Hindlimb muscle (tissue), 1 donor: ENCODE results near the gene RFC3. TPM values are rescaled to one million over a fixed set of nuclear protein-coding genes. Genes with fewer than 3 reads are reported as not detected.
"Not testable (repeated sequence)": the region's sequence is repeated elsewhere in the genome, so short reads cannot be mapped to it uniquely, and the experiment has no call there.

Source experiments
- DNase-seq: peaks from one replicate; pipeline ENCODE4 v3.0.0-alpha.2; 2013
- polyA plus RNA-seq: library from polyadenylated mRNA; unstranded; fragments of 120-200 nt; gene quantifications from one replicate; pipeline ENCODE4 v1.2.1, GENCODE V29; 2013; ENCODE audit not compliant: insufficient read length

Gene RFC3, protein sequence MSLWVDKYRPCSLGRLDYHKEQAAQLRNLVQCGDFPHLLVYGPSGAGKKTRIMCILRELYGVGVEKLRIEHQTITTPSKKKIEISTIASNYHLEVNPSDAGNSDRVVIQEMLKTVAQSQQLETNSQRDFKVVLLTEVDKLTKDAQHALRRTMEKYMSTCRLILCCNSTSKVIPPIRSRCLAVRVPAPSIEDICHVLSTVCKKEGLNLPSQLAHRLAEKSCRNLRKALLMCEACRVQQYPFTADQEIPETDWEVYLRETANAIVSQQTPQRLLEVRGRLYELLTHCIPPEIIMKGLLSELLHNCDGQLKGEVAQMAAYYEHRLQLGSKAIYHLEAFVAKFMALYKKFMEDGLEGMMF
- 12.4 TPM for polyA plus RNA-seq

GRCh38 chr13:33817901-33818706 is at the start of gene RFC3:
TSS of gene RFC3 (plus strand) at chr13:33818149. CDS start at chr13:33818179, 30 bp downstream.
- DNase-seq = peak; percentile 98

GRCh38 chr13:33771296-33771695 is 46.7 kb upstream of the RFC3 start:
- DNase-seq = no peak

- DNase-seq = no peak
Observed at GRCh38 chr13:33773790-33774462, 44.0 kb upstream of the RFC3 start.

DNA sequence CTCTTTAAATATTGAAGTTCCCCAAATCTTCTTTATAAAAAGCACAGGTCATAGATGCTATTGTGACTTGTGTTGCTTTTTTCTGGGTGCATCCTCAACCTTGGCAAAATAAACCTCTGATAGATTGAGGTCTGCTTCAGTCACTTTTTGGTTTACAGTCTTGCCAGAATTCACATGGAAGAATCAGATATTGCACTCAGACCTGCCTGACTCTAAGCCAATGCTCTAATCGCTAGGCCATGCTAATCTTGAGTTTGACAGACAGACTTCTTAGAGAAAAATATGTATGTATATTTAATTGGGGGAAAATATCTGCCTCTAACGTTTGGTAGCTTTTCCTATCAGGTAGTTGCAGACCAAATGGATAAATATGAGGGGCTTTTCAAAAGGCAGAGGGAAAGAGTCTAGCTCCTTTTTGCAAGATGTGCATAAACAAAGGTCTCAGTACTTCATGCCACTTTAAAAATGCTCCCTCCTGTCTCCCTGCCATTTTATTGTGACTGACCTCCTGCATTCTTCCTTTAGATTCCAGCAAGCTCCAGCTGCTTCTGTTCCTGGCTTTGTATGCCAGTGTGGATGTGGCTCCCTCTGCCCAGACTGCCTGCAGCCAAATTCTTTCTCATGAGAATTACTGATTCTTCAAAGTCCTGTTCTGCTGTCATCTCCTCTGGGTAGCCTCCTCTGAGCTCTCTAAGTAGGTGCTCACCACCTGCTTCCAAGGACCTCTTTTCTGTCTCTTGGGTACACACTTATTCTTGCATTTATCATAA is 42.4 kb upstream of the RFC3 start:
- no peak for DNase-seq

DNA sequence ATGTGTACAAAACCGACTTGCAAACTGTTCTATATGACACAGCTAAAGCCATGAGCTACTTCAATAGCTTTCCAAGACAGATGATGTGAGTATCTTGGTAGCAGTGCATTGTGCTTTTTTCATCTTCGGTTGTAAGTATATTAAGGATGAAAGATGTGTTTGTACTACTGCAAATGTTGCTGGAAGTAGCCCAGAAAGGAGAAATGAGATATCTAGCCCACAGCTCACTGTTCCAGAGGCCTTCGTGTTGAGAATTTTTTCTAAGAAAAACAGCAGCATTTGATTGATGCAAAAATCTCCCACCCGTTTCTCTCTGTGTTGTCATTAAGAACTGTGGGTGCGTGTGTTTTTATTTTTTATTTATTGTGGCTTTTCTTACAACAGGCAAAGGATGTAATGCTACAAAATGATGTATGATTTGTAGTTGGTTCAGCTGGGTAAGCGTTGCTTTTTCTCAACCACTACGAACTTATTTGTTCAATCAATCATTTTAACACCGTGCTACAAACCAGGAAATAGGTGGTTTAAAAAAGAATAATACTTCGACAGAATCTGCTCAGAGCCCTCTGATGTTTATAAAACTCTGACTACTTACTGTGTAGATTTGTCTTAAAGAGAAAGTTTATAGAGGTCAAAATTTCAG is 41.6 kb upstream of the RFC3 start:
- DNase-seq = no peak

GRCh38 chr13:33782631-33783030 is 35.3 kb upstream of the RFC3 start:
- DNase-seq = no peak

DNA sequence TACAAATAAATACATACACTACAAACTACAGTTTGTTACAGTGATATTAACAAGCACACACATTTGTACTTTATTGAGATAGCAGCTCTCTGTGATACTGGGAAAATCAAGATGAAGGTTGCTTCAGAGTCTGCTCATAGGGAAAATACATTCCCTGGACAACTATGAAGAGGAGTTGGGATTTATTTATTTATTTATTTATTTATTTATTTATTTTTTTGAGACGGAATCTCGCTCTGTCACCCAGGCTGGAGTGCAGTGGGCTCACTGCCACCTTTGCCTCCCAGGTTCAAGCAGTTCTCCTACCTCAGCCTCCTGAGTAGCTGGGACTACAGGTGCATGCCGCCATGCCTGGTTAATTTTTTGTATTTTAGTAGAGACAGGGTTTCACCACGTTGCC is 34.7 kb upstream of the RFC3 start:
- not testable (repeated sequence) for DNase-seq

DNA sequence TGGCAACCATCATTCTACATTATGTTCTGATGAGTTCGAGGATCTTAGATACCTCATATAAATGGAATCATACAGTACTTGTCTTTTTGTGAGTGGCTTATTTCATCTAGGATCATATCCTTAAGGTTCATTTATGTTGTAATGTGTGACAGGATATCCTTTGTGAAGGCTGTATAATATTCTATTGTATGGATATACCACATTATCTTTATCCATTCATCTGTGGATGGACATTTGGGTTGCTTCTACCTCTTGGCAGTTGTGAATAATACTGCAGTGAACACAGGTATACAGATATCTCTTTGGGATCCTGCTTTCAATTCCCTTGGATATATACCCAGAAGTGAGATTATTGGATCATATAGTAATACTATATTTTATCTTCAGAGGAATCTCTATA is 33.2 kb upstream of the RFC3 start:
- no peak for DNase-seq

GRCh38 chr13:33785384-33785783 is 32.6 kb upstream of the RFC3 start:
- no peak for DNase-seq

DNA sequence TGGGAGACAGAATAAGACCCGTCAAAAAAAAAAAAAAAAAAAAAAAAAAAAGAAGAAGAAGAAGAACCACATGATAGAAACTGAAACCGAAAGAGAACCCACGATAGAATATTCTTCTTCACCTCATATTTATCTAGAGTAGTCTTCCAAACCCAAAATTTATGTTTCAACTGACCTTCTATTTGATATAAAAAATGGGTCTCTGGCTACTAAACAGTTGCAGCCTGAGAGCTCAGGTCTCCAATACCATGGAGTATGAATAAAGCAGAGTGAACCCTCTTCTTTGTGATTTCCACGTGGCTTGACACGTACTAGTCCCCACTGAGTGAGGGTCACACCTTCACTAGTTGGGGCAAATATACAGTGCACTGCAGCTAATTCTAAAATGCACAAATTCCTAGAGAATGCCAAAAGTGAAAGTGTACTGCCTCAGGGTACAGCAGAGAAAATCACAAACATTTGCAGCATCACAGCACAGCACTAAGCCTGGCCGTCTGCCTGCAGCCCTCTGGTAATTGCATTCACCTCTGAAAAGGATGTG is 30.8 kb upstream of the RFC3 start:
- no peak for DNase-seq

- no peak for DNase-seq
Observed at GRCh38 chr13:33789066-33789606, 28.8 kb upstream of the RFC3 start.

GRCh38 chr13:33789739-33790138 is 28.2 kb upstream of the RFC3 start:
- DNase-seq = no peak

- no peak for DNase-seq
Observed at GRCh38 chr13:33793726-33794125, 24.2 kb upstream of the RFC3 start.

- DNase-seq = no peak
Observed at GRCh38 chr13:33794576-33794975, 23.4 kb upstream of the RFC3 start.

DNA sequence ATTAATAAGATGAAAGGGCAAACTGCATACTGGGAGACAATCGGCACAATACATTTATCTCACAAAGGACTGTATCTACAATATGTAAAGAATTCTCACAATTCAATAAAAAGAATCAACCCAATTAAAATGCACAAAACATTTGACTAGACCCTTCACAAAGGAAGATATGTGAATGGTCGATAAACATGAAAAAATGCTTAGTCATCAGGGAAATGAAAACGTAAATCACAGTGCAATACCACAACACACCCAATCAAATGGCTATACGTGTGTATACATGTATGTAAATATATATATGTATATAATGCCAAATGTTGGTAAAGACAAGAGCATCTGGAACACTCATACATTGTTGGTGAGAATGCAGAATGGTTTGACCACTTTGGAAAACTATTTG is 21.9 kb upstream of the RFC3 start:
- no peak for DNase-seq

- peak; percentile 48 for DNase-seq
Observed at GRCh38 chr13:33797622-33798021, 20.3 kb upstream of the RFC3 start.

DNA sequence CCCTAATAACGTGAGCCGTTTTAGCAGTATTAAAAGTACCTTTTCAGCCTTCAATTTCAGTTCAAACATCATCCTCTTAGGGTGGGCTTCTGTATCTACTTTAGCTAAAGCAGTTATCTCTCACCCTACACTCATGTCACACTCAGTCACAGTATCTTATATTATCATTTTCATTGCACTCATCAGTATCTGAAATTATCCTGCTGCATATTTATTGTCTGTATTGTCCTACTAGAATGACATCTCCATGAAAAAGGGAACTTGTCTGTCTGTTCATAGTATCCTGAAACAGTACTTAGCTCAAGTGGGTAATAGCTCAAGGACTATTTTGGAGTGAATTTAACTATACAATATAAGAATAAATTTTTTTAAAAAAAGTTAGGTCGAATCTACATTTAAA is 19.9 kb upstream of the RFC3 start:
- no peak for DNase-seq

GRCh38 chr13:33799950-33800592 is 17.9 kb upstream of the RFC3 start:
- DNase-seq = peak; percentile 13

DNA sequence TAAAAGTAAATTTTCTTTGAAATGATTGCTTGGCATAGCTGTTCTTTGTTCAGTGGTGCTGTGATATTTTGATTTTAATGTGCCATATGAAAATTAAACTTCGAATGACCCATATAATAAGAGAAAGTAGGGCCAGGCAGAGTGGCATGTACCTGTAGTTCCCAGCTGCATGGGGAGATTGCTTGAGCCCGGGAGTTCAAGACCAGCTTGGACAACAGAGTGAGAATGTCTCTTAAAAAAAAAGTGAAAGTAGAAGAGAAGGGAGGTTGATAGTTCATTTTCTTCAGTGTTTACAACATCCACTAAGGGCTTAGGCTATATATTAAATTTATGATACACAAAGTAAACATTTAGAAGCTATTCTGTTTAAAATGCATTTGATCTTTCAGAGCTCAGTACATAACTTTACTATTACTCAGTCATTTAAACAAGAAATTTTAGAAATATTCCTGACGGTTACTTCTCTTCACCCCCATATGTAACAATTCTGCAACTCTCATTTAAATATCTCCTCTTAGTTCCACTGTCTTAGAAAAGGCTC is 17.2 kb upstream of the RFC3 start:
- no peak for DNase-seq

GRCh38 chr13:33806470-33807248 is 11.3 kb upstream of the RFC3 start:
- DNase-seq = no peak
